ENCODE measurements around the gene LYRM2. TPM values are rescaled to one million over a fixed set of nuclear protein-coding genes. Genes with fewer than 3 reads are reported as not detected.
A peak's percentile ranks its signal among the peaks of the same experiment; 100 is the strongest.

LYRM2 gene
- total RNA-seq, 1 donor from 2014 or later, result 32.9 TPM

DNA sequence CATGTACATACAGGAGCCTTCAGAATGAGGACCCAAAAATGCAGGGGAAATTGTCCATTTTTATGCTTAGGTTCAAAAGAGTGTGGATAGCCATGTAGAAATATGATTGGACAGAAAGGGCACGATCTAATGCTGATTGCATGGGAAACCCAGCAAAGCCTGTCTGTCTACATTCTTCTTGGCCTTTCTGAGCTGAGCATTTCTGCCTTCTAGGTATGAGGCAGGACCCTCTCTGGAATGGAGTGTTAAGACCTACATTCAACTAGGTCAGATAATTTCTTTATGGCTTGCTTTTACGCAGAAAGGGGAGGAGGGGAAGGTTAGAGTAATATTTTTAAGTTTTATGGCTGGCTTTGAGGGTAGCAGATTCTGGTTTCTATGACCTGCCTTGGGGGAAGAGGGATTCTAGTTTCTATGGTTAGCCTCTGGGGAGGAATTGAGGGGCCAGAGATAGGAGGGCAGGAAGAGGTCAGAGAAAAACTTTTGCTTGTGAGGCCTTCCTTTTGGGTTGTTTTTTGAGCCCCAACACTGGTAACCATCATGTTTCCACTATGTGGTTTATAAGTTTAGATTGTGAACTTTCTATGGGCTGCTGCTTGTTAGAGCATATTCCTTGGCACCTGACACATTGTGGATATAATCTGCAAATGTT lies 63.5 kb downstream of the LYRM2 start:
- Mint-ChIP-seq H3K27ac (peak overlapping the region; percentile 97), H3K4me3 (peak overlapping the region; percentile 76), H3K4me1 (ENCODE audit: unreplicated experiment) (peaks cover 10% of the 10 kb centered on the region), H3K9me3 (no peaks in the 10 kb centered on the region), H3K36me3 (peaks cover 15% of the 10 kb centered on the region), H3K27me3 (no peaks in the 10 kb centered on the region)
- TF ChIP-seq, protein P1, sequence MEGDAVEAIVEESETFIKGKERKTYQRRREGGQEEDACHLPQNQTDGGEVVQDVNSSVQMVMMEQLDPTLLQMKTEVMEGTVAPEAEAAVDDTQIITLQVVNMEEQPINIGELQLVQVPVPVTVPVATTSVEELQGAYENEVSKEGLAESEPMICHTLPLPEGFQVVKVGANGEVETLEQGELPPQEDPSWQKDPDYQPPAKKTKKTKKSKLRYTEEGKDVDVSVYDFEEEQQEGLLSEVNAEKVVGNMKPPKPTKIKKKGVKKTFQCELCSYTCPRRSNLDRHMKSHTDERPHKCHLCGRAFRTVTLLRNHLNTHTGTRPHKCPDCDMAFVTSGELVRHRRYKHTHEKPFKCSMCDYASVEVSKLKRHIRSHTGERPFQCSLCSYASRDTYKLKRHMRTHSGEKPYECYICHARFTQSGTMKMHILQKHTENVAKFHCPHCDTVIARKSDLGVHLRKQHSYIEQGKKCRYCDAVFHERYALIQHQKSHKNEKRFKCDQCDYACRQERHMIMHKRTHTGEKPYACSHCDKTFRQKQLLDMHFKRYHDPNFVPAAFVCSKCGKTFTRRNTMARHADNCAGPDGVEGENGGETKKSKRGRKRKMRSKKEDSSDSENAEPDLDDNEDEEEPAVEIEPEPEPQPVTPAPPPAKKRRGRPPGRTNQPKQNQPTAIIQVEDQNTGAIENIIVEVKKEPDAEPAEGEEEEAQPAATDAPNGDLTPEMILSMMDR (conservative IDR thresholded peaks at IDR 0.05), result no peak
- DNase-seq (ENCODE audit: extremely low spot score, unreplicated experiment), result no peak

DNA sequence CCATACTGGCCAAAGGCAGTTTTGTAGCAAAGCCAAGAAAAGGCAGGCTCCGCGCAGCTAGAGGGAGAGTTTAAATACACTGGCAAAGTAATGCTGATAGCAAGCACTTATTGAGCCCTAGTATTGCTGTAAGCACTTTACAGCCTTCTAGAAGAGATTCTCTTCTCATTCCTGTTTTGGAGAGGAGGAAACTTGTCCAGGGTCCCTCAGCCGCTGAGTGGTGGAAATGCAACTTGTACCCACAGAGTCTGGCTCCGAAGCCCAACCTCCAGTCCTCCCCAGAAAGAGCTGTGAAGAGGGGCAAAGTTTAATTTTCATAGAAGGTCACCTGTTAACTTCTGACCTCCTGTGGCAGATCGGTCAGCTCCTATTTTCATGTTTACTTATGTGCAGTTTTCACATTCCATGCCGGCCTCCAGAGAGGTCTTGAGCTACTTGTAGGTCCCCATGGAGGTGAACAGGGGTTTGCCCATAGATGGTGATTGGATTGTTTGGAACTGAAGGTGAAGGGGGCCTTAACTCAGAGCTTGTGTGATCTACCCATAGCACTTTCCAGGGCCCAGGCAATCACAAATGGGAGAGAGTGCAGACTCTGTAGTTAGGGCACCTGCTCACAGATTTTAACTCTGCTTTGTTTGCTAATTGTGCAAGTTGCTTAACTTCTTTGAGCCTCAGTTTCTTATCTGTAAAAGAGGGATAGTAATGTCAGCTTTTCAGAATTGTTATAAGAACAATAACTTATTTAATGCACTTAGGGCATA lies 70.7 kb downstream of the LYRM2 start:
- Mint-ChIP-seq H3K9me3 (no peaks in the 10 kb centered on the region), H3K27ac (peak overlapping the region; percentile 60), H3K27me3 (no peaks in the 10 kb centered on the region), H3K4me3 (no peak overlapping the region), H3K4me1 (ENCODE audit: unreplicated experiment) (peaks cover 37% of the 10 kb centered on the region), H3K36me3 (peaks cover 19% of the 10 kb centered on the region)
- no peak for DNase-seq (ENCODE audit: extremely low spot score, unreplicated experiment)
- TF ChIP-seq, protein P1 (conservative IDR thresholded peaks at IDR 0.05), result no peak

DNA sequence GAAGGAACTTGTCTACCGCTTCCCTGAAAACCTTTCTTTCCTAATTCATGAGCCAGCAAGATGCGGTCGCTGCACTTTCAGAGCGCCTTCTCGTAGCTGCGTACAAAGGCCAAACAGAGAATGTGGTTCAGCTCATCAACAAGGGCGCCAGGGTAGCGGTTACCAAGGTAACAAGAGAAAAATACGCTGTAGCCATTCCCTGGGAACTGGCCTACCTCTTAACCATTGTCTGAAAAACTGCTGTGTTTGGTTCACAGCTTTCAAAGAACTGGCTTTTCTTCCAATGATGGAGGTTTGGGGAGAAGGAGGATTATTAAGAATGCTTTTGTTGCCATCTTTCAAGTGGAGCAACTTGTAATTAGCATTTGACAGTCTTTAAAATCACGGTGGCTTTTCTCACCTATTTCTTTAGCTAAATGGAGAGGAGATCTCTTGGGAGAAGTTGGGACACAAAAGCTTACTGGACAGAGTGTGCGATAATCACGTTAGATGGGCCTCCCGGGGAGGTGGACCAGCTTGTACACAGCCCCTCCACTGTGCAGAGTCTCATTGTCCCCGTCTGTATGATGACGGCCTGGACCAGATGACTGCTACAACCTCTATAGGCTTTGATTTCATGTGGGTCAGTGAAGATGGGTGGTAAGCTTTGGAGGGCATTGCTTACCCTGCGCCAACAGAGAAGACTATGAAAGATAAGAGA lies 71.5 kb downstream of the LYRM2 start:
- Mint-ChIP-seq H3K4me1 (ENCODE audit: unreplicated experiment) (peaks cover 44% of the 10 kb centered on the region), H3K27ac (no peak overlapping the region), H3K4me3 (no peak overlapping the region), H3K9me3 (no peaks in the 10 kb centered on the region), H3K27me3 (no peaks in the 10 kb centered on the region), H3K36me3 (peaks cover 14% of the 10 kb centered on the region)
- DNase-seq (ENCODE audit: extremely low spot score, unreplicated experiment), result no peak
- TF ChIP-seq, protein P1 (conservative IDR thresholded peaks at IDR 0.05), result no peak

DNA sequence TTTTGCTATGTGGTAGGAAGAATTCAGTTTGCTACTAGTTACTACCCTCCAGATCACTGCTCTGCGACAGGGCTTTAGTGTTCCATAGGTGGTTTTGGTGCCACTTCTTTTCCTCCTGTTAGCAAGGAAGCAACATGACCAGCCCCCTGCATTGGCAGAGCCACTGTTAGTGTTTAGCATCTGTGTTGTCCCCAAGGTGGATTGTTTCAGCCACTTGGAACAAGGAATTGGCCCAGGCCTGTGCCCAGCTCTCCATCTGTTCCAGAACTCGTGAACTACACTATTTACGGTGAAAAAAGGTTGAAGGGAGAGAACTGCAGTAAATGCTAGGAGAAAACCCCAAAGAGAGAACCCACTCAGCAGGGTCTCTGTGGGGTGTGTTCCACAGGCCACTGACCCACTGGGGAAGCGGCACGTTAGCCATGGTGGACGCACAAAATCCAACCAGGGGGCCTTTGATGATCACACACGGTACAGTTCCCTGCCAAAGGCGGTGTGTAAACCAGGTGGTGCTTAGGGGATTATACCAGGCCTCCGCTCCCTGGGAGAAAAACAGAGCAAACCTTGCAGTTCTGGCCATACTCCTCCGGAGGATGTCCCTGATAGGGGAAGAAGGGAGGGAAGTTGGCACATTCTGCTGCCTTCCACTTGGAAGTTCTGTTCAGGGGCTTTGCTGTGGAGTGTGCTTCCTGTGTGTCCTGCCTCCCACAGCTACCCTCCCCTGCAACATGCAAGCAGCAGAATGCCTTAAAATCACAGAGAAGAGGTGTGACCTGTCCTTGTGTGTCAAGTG lies 72.3 kb downstream of the LYRM2 start:
- Mint-ChIP-seq H3K27me3 (no peaks in the 10 kb centered on the region), H3K27ac (no peak overlapping the region), H3K36me3 (peaks cover 5% of the 10 kb centered on the region), H3K9me3 (no peaks in the 10 kb centered on the region), H3K4me1 (ENCODE audit: unreplicated experiment) (peaks cover 48% of the 10 kb centered on the region), H3K4me3 (no peak overlapping the region)
- DNase-seq (ENCODE audit: extremely low spot score, unreplicated experiment), result no peak
- TF ChIP-seq, protein P1 (conservative IDR thresholded peaks at IDR 0.05), result no peak

DNA sequence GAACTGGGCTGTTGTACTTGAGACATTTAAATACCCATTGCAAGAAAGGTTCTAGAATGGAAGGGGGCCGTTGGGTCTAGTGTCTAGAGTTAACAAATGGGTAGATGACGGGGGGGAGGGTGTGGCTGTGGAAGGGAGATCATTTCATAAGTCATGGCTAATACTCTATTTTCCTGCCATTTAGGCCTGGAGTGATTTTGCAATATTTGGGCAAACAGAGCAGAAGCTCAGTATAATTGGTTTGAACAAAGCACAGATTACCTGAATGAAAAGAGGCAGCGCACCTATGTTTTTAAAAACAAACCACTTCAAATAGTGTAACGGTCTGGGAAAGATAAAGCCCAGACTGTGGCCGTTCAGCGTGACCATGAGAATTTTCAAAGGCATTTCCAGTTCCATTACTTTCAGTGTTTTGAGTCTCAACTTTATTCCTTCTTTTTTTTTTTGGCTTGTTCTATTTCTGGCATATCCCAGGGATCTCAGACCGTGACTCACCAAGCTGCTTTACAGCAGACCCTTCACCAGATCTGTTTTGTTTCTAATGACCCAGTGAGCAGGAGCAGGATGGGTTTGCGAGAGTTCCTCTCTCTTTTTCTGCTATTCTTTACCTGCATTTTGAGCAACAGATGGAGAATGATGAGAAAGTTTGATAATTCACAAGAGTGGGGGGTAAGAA lies 73.7 kb downstream of the LYRM2 start:
- Mint-ChIP-seq H3K27ac (no peak overlapping the region), H3K27me3 (no peaks in the 10 kb centered on the region), H3K4me3 (no peak overlapping the region)

More for the DNA sequence above, 73.7 kb downstream of the LYRM2 start:
- Mint-ChIP-seq H3K9me3 (no peaks in the 10 kb centered on the region), H3K36me3 (peaks cover 3% of the 10 kb centered on the region), H3K4me1 (ENCODE audit: unreplicated experiment) (peaks cover 48% of the 10 kb centered on the region)
- TF ChIP-seq, protein P1 (conservative IDR thresholded peaks at IDR 0.05), result no peak
- no peak for DNase-seq (ENCODE audit: extremely low spot score, unreplicated experiment)
